Epithelial cell of prostate (primary cell): ENCODE data around the gene SPAST.
"Not testable (repeated sequence)": the region's sequence is repeated elsewhere in the genome, so short reads cannot be mapped to it uniquely, and the experiment has no call there.

Experiments used
- DNase-seq: peaks from one replicate; pipeline ENCODE4 v3.0.0-alpha.2; 2011; ENCODE audit warnings: low read depth, low spot score
- H3K27ac ChIP-seq: fragments of 450-650 bp; 2 replicates; pipeline ENCODE4 v1.5.1; 2017; ENCODE audit warnings: mild to moderate bottlenecking

Gene SPAST, protein sequence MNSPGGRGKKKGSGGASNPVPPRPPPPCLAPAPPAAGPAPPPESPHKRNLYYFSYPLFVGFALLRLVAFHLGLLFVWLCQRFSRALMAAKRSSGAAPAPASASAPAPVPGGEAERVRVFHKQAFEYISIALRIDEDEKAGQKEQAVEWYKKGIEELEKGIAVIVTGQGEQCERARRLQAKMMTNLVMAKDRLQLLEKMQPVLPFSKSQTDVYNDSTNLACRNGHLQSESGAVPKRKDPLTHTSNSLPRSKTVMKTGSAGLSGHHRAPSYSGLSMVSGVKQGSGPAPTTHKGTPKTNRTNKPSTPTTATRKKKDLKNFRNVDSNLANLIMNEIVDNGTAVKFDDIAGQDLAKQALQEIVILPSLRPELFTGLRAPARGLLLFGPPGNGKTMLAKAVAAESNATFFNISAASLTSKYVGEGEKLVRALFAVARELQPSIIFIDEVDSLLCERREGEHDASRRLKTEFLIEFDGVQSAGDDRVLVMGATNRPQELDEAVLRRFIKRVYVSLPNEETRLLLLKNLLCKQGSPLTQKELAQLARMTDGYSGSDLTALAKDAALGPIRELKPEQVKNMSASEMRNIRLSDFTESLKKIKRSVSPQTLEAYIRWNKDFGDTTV

DNA sequence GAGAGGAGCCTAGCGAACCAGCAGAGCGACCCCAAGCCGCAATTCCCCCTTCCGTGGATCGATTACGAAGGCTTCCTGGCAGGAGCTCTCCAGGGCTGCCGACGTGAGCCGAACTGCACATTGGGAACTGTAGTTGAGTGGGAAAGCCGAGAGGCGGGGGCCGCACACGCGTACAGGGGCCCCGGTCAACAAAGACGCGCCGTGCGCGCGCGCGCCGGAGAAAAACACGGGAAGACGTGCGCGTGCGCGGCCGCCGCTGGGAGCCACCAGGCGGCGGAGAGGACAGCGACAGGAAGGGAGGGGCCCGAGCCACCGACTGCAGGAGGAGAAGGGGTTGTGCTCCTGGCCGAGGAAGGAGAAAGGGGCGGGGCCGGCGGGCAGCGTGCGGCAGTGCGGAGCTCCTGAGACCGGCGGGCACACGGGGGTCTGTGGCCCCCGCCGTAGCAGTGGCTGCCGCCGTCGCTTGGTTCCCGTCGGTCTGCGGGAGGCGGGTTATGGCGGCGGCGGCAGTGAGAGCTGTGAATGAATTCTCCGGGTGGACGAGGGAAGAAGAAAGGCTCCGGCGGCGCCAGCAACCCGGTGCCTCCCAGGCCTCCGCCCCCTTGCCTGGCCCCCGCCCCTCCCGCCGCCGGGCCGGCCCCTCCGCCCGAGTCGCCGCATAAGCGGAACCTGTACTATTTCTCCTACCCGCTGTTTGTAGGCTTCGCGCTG, at the start of gene SPAST:
Gene SPAST, plus strand, starts transcription at position 247 of the 711 bp plus-strand sequence. Its CDS starts 276 bp downstream, at position 523.
- H3K27ac ChIP-seq, result peak within 1 kb of the TSS; percentile 78
- peak; percentile 73 for DNase-seq

DNA sequence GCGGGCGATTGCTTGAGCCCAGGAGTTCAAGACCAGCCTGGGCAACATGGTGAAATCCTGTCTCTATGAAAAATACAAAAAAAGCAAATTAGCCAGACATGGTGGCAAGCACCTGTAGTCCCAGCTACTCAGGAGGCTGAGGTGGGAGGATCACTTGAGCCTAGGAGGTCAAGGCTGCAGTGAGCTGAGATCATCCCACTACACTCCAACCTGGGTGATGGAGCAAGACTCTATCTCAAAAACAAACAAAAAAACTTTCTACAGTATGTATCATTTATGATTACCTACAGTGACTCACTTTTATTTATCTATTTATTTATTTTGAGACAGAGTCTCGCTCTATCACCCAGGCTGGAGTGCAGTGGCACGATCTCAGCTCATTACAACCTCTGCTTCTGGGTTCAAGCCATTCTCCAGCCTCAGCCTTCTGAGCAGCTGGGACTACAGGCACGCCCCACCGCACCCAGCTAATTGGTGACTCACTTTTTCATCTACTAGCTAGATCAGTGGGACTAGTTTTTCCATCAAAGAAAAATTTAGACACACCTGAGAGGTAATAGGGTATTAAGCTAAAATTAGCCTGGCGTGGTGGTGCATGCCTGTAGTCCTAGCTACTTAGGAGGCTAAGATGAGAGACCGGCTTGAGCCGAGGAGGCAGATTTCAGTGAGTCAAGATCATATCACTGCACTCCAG, 44.4 kb upstream of the SPAST start:
- H3K27ac ChIP-seq, result peak overlapping the region; percentile 37
- not testable (repeated sequence) for DNase-seq

DNA sequence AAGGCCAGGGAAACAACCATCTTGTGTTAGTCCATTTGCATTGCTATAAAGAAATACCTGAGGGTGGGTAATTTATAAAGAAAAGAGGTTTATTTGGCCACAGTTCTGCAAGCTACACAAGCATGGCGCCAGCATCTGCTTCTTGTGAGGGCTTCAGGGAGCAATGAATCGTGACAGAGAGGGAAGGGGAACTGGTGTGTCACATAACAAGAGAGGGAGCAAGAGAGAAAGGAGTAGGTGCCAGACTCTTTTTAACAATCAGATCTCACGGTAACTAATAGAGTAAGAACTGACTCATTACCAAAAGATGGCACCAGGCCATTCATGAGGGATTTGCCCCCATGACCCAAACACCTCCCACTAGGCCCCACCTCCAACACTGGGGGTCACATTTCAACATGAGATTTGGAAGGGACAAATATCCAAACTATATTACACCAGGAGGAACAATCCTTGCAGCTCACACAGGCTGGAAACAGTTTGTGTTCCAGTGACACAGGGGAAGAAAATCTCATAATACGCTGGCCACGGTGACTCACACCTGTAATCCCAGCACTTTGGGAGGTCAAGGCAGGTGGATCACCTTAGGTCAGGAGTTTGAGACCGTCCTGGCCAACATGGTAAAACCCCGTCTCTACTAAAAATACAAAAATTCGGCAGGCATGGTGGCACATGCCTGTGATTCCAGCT, 29.0 kb upstream of the SPAST start:
- H3K27ac ChIP-seq, result peak overlapping the region; percentile 36
- DNase-seq, result not testable (repeated sequence)

DNA sequence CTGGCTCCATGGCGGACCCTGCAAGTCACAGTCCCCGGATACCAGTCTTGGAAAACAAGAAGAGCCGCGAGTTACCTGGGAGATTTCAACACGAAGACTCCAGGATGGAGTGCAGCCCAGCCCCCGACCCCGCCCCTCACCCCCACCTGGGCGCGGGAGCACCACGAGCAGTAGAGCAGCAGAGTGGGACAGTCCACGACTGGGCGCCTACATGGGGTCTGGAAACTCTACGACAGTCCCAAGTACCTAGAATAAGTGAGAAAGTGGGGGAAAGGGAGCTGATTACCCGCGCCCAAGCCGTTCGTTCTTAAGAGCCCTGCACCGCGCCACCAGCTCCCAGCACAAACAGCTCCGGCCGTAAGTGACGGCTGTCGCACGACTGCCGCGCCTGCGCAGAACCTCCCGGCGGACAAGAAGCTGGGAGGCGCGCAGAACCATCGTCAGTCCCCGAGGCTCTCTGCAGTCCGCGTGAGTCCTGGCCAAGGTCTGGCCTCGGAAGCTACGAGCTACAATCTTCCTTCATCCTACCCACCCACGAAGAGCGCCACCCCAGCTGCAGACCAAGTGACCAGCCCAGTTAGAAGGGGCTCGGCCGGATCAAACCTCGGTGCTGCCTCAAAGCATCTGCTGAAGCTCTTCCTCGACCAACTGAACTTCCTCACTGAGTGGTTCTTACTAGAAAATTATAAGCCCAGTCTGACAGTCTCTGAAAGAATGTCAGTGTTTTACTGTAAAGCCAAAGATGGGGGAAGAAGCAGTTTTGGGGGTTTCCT, 23.7 kb upstream of the SPAST start, which contains the start of gene DPY30:
Gene DPY30, minus strand, starts transcription at position 359 of the 773 bp plus-strand sequence. Its CDS starts 349 bp downstream, at position 10.
- DNase-seq, result no peak

DNA sequence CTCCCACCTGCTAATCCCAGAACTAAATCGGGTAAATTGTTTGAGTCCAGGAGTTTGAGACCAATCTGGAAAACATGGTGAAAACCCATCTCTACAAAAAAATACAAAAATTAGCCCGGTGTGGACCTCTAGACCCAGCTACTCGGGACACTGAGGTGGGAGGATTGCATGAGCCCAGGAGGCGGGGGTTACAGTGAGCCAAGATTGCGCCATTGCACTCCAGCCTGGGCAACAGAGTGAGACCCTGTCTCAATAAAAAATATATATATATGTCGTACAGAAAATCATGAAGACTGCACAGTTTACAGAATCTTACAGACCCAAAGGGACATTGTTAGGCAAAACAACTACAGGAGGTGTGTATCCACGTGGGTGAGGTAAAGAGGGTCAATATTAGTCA, 19.8 kb upstream of the SPAST start:
- H3K27ac ChIP-seq, result no peak overlapping the region
- DNase-seq, result no peak

More for the DNA sequence above, 23.7 kb upstream of the SPAST start, which contains the start of gene DPY30:
- H3K27ac ChIP-seq, result peak within 1 kb of the TSS; percentile 56

DNA sequence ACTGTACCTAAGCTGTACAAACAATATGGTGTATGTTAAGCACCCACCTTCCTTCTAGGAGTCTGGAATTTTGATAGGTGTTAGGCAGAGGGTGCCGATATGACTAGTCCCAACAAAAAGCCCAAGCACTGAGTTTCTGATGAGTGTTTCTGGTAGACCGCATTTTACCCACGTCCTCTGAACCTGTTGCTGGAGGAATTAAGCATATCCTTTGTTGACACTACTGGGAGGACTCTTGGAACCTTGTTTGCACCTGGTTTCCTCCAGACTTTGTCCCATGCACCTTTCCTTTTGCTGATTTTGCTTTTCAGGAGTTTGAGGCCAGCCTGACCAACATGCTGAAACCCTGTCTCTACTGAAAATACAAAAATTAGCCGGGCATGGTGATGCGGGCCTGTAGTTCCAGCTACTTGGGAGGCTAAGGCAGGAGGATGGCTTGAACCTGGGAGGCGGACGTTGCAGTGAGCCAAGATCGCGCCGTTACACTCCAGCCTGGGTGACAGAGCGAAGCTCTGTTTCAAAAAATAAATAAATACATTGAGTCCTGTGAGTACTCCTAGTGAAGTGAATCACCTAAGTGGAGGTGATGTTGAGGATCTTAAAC, 11.4 kb upstream of the SPAST start:
- no peak overlapping the region for H3K27ac ChIP-seq
- DNase-seq, result no peak

DNA sequence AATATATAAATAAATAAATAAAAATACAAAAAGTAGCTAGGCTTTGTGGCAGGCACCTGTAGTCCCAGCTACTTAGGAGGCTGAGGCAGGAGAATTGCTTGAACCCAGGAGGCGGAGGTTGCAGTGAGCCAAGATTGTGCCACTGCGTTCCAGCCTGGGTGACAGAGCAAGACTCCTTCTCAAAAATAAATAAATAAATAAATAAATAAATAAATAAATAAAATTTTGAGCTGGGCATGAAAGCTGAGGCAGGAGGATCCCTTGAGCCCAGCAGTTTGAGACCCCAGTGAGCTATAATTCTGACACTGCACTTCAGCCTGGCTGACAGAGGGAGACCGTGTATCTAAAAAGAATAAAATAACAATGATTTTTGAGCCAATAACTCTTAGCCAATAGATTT, 8.8 kb upstream of the SPAST start:
- not testable (repeated sequence) for H3K27ac ChIP-seq, DNase-seq

DNA sequence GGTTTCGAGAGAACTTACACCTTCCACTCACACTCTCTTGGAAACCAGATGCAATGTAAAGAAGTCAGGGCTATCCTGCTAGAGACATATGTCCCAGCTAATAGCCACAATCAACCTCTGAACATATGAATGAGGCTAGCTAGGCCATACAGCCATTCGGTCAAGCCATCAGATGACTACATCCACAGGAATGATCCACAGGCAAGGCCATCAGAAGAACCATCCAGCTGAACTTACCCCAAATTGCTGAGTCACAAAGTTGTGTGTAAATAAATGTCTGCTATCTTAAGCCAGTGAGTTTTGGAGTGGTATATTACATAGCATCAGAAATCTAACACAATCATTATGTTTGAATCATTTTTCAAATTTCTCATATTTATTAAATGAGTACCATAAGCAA, 5.2 kb upstream of the SPAST start:
- no peak for DNase-seq
- no peak overlapping the region for H3K27ac ChIP-seq

DNA sequence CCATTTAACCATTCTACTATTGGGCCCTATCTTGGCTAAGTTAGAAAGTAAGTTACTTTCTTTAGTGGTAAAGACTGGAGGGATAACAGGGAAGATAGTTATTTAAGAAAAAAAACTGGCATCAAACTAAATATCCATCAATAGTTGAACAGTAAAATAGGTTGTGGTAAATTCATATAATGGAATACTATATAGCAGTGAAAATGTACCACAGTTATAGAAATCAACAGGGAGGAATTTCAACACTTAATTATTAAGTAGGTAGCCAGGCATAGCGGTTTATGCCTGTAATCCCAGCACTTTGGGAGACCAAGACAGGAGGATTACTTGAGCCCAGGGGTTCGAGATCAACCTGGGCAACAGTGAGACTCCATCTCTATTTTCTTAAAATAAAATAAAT, 3.1 kb upstream of the SPAST start:
- H3K27ac ChIP-seq, result no peak overlapping the region
- no peak for DNase-seq

DNA sequence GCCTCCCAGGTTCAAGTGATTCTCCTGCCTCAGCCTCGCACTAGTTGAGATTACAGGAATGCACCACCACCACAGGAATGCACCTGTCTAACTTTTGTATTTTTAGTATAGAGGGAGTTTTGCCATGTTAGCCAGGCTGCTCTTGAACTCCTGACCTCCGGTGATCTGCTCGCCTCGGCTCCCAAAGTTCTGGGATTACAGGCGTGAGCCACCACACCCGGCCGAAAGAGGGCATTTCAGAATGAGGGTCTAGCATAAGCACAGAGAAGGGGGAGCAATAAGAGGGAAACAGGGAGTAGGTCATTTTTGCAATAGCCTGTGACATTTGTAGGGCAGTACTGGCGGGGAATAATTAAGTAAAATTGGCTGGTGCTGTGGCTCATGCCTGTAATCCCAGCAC, 1.9 kb upstream of the SPAST start:
- no peak for DNase-seq
- no peak overlapping the region for H3K27ac ChIP-seq

DNA sequence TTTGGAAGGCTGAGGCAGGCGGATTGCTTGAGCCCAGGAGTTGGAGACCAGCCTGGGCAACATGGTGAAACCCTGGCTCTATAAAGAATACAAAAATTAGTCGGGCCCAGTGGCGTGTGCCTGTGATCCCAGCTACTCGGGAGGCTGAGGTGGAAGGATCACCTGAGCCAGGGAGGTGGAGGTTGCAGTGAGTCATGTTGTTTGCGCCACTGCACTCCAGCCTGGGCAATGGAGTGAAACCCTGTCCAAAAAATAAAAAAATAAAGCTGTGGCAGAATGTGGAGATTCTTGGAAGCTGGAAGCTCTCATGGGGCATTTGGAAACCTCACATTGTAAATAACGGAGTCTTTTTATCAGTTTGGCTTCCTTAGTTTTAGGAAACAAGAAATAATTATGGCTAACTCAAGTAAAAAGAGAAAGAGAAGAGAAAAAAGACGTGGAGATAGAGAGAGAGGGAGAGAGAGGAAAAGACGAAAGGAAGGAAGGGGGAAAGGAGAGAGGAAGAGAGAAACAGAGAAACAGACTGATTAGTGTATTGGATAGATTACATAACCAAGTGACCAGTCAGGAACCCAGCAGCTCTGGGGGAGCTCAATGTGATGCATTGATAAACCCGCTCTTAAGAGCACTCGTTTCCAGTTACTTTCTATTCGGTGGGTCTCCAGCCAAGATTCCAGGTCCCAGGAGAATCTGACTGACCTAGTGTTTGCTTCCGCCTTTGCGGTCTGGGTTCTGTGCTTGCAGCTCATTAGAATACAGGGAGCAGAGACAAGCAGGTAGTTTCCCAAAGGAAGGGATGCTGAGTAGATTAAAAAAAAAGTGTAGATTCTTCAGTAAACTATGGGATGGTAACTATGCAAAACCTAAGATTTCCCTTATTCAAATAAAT, 1.1 kb upstream of the SPAST start:
- H3K27ac ChIP-seq, result peak overlapping the region; percentile 78
- DNase-seq, result no peak

DNA sequence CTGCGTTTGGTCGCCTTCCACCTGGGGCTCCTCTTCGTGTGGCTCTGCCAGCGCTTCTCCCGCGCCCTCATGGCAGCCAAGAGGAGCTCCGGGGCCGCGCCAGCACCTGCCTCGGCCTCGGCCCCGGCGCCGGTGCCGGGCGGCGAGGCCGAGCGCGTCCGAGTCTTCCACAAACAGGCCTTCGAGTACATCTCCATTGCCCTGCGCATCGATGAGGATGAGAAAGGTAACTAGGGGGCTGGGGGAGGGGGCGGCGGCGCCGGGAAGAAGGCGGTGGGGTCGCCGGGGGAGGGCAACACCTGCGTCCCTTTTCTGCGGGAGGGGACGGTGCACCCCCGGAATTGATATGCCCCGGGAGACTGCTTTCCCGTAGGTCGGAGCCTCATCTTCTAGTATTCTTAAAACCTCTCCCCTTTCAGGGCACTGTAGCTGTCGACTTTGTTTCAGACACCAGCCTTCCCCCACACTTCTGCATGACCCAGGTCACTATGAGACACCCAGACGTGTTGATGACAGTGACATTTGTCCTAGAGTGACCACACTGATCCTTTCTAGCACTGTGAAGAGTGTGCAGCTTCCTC, 755 bp downstream of the SPAST start:
- DNase-seq, result no peak
- peak overlapping the region; percentile 78 for H3K27ac ChIP-seq

DNA sequence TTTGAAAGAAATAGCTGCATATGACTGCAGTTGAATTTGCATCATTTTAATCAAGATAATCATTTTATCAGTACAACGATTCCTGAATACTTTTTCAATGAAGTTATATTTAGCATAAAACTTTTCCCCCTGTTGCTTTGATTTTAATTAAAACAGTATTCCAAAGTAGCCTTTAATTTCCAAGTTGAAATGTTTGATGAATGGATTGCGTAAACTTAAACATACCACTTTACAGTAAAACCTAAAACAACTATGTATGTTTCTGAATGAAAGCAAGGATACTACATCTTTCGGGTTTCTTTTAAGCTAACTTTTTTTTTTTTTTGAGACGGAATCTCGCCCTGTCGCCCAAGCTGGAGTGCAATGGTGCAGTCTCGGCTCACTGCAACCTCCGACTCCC, 1.4 kb downstream of the SPAST start:
- DNase-seq, result no peak
- H3K27ac ChIP-seq, result peak overlapping the region; percentile 78

DNA sequence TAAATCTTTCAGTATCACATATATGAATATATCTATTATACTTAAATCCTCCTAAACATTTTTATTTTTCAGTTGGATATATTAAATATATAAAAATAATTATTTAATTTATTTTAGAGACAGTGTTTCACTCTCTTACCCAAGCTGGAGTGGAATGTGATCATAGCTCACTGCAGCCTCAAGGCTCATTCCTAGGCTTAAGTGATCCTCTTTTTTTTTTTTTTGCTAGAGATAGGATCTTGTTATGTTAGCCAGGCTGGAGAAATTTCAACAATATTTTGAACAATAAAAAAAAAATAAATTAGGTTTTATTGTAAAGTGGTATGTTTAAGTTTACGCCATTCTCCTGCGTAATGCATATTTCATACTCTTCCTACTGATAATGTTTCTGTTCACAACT, 4.2 kb downstream of the SPAST start:
- H3K27ac ChIP-seq, result no peak overlapping the region
- no peak for DNase-seq

DNA sequence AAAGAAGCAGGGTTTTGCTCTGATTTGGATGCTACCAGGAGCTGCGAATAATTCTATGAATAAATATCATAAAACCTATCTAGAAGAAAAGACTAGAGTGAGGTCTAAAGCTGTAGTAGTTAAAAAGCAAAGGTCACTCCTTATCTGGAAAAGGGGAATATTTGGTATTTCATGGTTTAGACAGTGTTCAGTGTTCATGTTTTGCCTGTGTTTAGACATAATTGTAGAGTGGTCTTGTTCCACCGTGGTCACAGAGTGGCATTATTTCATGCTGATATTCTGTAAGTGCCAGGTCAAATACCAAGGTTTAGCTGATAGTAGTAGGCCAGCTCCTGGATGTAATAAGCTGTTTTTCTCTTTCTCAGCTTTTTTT, 10.8 kb downstream of the SPAST start:
- H3K27ac ChIP-seq, result no peak overlapping the region
- DNase-seq, result no peak

DNA sequence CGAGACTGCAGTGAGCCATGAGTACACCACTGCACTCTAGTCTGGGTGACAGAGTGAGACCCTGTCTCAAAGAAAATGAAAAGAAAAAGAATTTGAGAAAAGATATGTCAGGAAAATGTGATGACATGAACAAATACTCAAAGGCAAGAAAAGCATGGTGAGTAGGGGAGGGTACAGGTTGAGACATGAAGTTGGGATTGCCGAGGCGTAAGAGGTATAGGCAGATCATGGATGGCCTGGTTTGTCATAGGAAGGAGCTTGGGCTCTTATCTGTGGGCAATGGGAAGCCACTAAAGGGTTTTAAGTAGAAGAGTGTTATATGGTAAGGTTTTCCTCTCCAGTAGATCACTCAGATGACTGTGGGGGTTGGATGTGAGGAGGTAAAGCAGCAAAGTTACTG, 32.3 kb downstream of the SPAST start:
- DNase-seq, result no peak
- no peak overlapping the region for H3K27ac ChIP-seq

DNA sequence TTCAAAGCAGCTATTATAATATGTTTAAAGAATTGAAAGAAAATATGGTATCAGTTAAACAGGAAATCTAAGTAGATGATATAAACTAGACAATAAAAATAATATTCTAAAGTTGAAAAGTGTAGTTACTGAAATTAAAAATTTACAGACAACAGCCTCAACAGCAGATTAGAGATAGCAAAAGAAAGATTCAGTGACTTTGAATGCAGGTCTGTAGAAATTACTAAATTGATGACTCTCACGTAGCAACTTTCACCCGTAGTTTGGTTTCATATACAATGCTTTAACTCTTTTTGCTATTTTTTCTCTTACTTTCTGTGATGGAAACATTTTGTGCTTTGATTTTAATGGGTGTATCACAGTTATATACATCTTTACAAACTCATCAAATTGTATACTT, 44.8 kb downstream of the SPAST start:
- DNase-seq, result no peak
- H3K27ac ChIP-seq, result no peak overlapping the region
